Neutrophil (primary cell): ENCODE data around the gene SIGMAR1.
A peak's percentile ranks its signal among the peaks of the same experiment; 100 is the strongest.

Experiments
- H3K27ac ChIP-seq: fragments of 200-600 bp; sonication (generic); 2 replicates; pipeline ENCODE4 v1.5.1; 2016; ENCODE audit warnings: mild to moderate bottlenecking, moderate library complexity
- H3K27me3 ChIP-seq: fragments of 200-600 bp; sonication (generic); 2 replicates; pipeline ENCODE4 v1.6.0; 2016; ENCODE audit warnings: mild to moderate bottlenecking
- H3K36me3 ChIP-seq: fragments of 200-600 bp; sonication (generic); 2 replicates; pipeline ENCODE4 v1.5.1; 2017
- H3K4me1 ChIP-seq, 2 experiments: fragments of 200-600 bp in 1 of 2; sonication (generic) in 1 of 2; 1 replicate in 1 of 2; 2 replicates in 1 of 2; pipeline versions ENCODE4 v1.5.1 to v1.6.1; 2013 to 2016; ENCODE audit warnings: low read depth in 1 of 2, low read length in 1 of 2, mild to moderate bottlenecking in 1 of 2, moderate library complexity in 1 of 2; ENCODE audit not compliant: control insufficient read depth in 1 of 2, insufficient read depth in 1 of 2
- H3K4me3 ChIP-seq, 2 experiments: fragments of 200-600 bp in 1 of 2; sonication (generic) in 1 of 2; 1 replicate in 1 of 2; 2 replicates in 1 of 2; pipeline ENCODE4 v1.5.1; 2013 to 2016; ENCODE audit warnings: low read depth in 1 of 2, low read length in 1 of 2, mild to moderate bottlenecking in 1 of 2, moderate library complexity in 1 of 2
- H3K9me3 ChIP-seq: fragments of 200-600 bp; sonication (generic); 2 replicates; pipeline ENCODE4 v1.5.1; 2016
- CTCF ChIP-seq: fragments of 200-600 bp; sonication (generic); IDR thresholded peaks from 2 replicates; pipeline ENCODE4 v1.5.1; 2016; ENCODE audit warnings: antibody characterized with exemption

The SIGMAR1 gene

GRCh38 chr9:34637356-34638137 is at the start of gene SIGMAR1:
Gene SIGMAR1, minus strand, starts transcription at chr9:34637787. Its CDS starts 90 bp downstream, at chr9:34637697.
- H3K4me1 ChIP-seq = peaks cover 17 to 19% of the 10 kb centered on the region in 2 experiments
- H3K36me3 ChIP-seq = no peaks in the 10 kb centered on the region
- peak; percentile 64 for TF ChIP-seq CTCF
- peaks cover 6% of the 10 kb centered on the region for H3K27me3 ChIP-seq
- peak within 1 kb of the TSS; percentile 84 to 98 for H3K4me3 ChIP-seq
- H3K9me3 ChIP-seq = no peaks in the 10 kb centered on the region
- peak within 1 kb of the TSS; percentile 80 for H3K27ac ChIP-seq

GRCh38 chr9:34686732-34687131 is 49.1 kb upstream of the SIGMAR1 start:
- Histone ChIP-seq H3K4me1 (peaks cover 8 to 14% of the 10 kb centered on the region in 2 experiments), H3K27me3 (no peaks in the 10 kb centered on the region), H3K4me3 (no peak overlapping the region), H3K9me3 (no peaks in the 10 kb centered on the region), H3K27ac (no peak overlapping the region), H3K36me3 (peaks cover 7% of the 10 kb centered on the region)
- TF ChIP-seq CTCF = no peak

- no peak overlapping the region for H3K27ac ChIP-seq
- no peaks in the 10 kb centered on the region for H3K9me3 ChIP-seq
- peaks cover 7% of the 10 kb centered on the region for H3K36me3 ChIP-seq
- no peak overlapping the region for H3K4me3 ChIP-seq
- peaks cover 4 to 9% of the 10 kb centered on the region in 2 experiments for H3K4me1 ChIP-seq
- no peaks in the 10 kb centered on the region for H3K27me3 ChIP-seq
- TF ChIP-seq CTCF = no peak
These were observed 48.6 kb upstream of the SIGMAR1 start for GRCh38 chr9:34686231-34686630.

GRCh38 chr9:34685591-34685990 is 48.0 kb upstream of the SIGMAR1 start:
- H3K36me3 ChIP-seq = peaks cover 7% of the 10 kb centered on the region
- H3K27me3 ChIP-seq = no peaks in the 10 kb centered on the region
- no peak for TF ChIP-seq CTCF
- H3K4me3 ChIP-seq = no peak overlapping the region
- no peaks in the 10 kb centered on the region for H3K9me3 ChIP-seq
- peaks cover 0 to 2% of the 10 kb centered on the region in 2 experiments for H3K4me1 ChIP-seq
- no peak overlapping the region for H3K27ac ChIP-seq

- no peak for TF ChIP-seq CTCF
- H3K4me3 ChIP-seq = no peak overlapping the region
- H3K27me3 ChIP-seq = no peaks in the 10 kb centered on the region
- H3K36me3 ChIP-seq = peaks cover 7% of the 10 kb centered on the region
- no peaks in the 10 kb centered on the region for H3K4me1 ChIP-seq
- no peak overlapping the region for H3K27ac ChIP-seq
- no peaks in the 10 kb centered on the region for H3K9me3 ChIP-seq
These were observed 47.2 kb upstream of the SIGMAR1 start for GRCh38 chr9:34684816-34685215.
